Neural cell (in vitro differentiated cells): ENCODE measurements around the gene TYSND1. TPM values are rescaled to one million over a fixed set of nuclear protein-coding genes. Genes with fewer than 3 reads are reported as not detected.

Source experiments
- H2AFZ ChIP-seq: fragments of 200-600, 300-800 bp; sonication (generic), shearing (Covaris generic); 2 replicates; pipeline ENCODE4 v1.6.0; 2014; ENCODE audit warnings: low read depth, mild to moderate bottlenecking, antibody characterized with exemption, low read length, moderate library complexity
- H3F3A ChIP-seq: fragments of 200-600 bp; shearing (Covaris generic); 2 replicates; pipeline ENCODE4 v1.6.1; 2016; ENCODE audit warnings: mild to moderate bottlenecking, moderate library complexity, mixed read lengths, antibody characterized with exemption, low read length; ENCODE audit not compliant: insufficient read depth, poor library complexity, severe bottlenecking
- H3K27ac ChIP-seq: fragments of 200-600, 300-800 bp; sonication (generic), shearing (Covaris generic); 2 replicates; pipeline ENCODE4 v1.5.1; 2014; ENCODE audit warnings: mild to moderate bottlenecking, low read length, moderate library complexity
- H3K27me3 ChIP-seq: fragments of 300-800, 200-600 bp; sonication (generic), shearing (Covaris generic); 2 replicates; pipeline ENCODE4 v1.6.0; 2014; ENCODE audit warnings: mild to moderate bottlenecking, low read depth, low read length, moderate library complexity; ENCODE audit not compliant: insufficient read depth
- H3K36me3 ChIP-seq: fragments of 300-800, 200-600 bp; sonication (generic), shearing (Covaris generic); 2 replicates; pipeline ENCODE4 v1.5.1; 2014; ENCODE audit warnings: mild to moderate bottlenecking, antibody characterized with exemption, low read length, moderate library complexity; ENCODE audit not compliant: insufficient read depth
- H3K4me2 ChIP-seq: fragments of 300-800, 200-600 bp; sonication (generic), shearing (Covaris generic); 2 replicates; pipeline ENCODE4 v1.6.0; 2014; ENCODE audit warnings: mild to moderate bottlenecking, low read length
- H3K4me3 ChIP-seq: fragments of 300-800, 200-600 bp; sonication (generic), shearing (Covaris generic); 2 replicates; pipeline ENCODE4 v1.5.1; 2014; ENCODE audit warnings: mild to moderate bottlenecking, low read length, moderate library complexity
- H3K79me2 ChIP-seq: fragments of 200-600 bp; shearing (Covaris generic); replicated peaks from 2 replicates; pipeline ENCODE4 v1.6.0; 2014; ENCODE audit warnings: mild to moderate bottlenecking, low read length, moderate library complexity; ENCODE audit not compliant: insufficient read depth
- H3K9ac ChIP-seq: fragments of 300-800, 200-600 bp; sonication (generic), shearing (Covaris generic); 2 replicates; pipeline ENCODE4 v1.6.1; 2016; ENCODE audit warnings: mild to moderate bottlenecking, low read length, mixed read lengths
- H3K9me2 ChIP-seq: fragments of 200-600 bp; shearing (Covaris generic); 2 replicates; pipeline ENCODE4 v1.6.1; 2016; ENCODE audit warnings: mild to moderate bottlenecking, low read length, mixed read lengths; ENCODE audit not compliant: insufficient read depth
- H3K9me3 ChIP-seq: fragments of 200-600, 300-800 bp; sonication (generic), shearing (Covaris generic); 2 replicates; pipeline ENCODE4 v1.6.1; 2016; ENCODE audit warnings: mild to moderate bottlenecking, mixed run types, low read length, moderate library complexity, mixed read lengths
- H4K20me1 ChIP-seq: fragments of 200-600 bp; shearing (Covaris generic); 2 replicates; pipeline ENCODE4 v1.6.1; 2016; ENCODE audit warnings: mild to moderate bottlenecking, mixed run types; ENCODE audit not compliant: insufficient read depth
- EP300 ChIP-seq: fragments of 450-650 bp; conservative IDR thresholded peaks from 2 replicates; pipeline ENCODE4 v1.6.1; 2014; ENCODE audit warnings: antibody characterized with exemption, mild to moderate bottlenecking, moderate library complexity; ENCODE audit not compliant: poor library complexity, severe bottlenecking
- EZH2 ChIP-seq: fragments of 200-600, 300-800 bp; shearing (Covaris generic), sonication (generic); IDR thresholded peaks from 2 replicates; pipeline ENCODE4 v1.6.1; 2014; ENCODE audit warnings: antibody characterized with exemption, low read length, borderline replicate concordance, mild to moderate bottlenecking; ENCODE audit not compliant: insufficient read depth, poor library complexity, severe bottlenecking
- MXI1 ChIP-seq: fragments of 450-650 bp; conservative IDR thresholded peaks from 2 replicates; pipeline ENCODE4 v1.6.1; 2014; ENCODE audit warnings: antibody characterized with exemption, mild to moderate bottlenecking; ENCODE audit not compliant: poor library complexity, severe bottlenecking
- POLR2AphosphoS5 ChIP-seq: IDR thresholded peaks from 2 replicates; pipeline ENCODE4 v1.6.1; 2012
- RAD21 ChIP-seq: fragments of 450-650 bp; conservative IDR thresholded peaks from 2 replicates; pipeline ENCODE4 v1.6.1; 2014; ENCODE audit warnings: antibody characterized with exemption, mild to moderate bottlenecking, moderate library complexity
- SMC3 ChIP-seq: fragments of 450-650 bp; conservative IDR thresholded peaks from 2 replicates; pipeline ENCODE4 v1.6.1; 2014; ENCODE audit warnings: antibody characterized with exemption, mild to moderate bottlenecking, moderate library complexity; ENCODE audit not compliant: poor library complexity
- TAF1 ChIP-seq: IDR thresholded peaks from 2 replicates; pipeline ENCODE4 v1.6.1; 2012; ENCODE audit warnings: low read depth
- polyA plus RNA-seq: library from polyadenylated mRNA; depleted of rRNA; stranded (reverse); fragments of >200 nt; gene quantifications from 2 replicates; pipeline ENCODE4 v1.2.3, GENCODE V29; 2014
- TF ChIP-seq, protein P1 (sequence below): fragments of 450-650 bp; IDR thresholded peaks from 2 replicates; pipeline ENCODE4 v1.5.1; 2014; ENCODE audit warnings: antibody characterized with exemption, mild to moderate bottlenecking, moderate library complexity; ENCODE audit not compliant: poor library complexity, severe bottlenecking
- TF ChIP-seq, protein P2 (sequence below): IDR thresholded peaks from 2 replicates; pipeline ENCODE4 v1.6.1; 2012; ENCODE audit warnings: borderline replicate concordance

TYSND1 gene
- polyA plus RNA-seq, 1 donor from 2014 or later, result 10.3 TPM

DNA sequence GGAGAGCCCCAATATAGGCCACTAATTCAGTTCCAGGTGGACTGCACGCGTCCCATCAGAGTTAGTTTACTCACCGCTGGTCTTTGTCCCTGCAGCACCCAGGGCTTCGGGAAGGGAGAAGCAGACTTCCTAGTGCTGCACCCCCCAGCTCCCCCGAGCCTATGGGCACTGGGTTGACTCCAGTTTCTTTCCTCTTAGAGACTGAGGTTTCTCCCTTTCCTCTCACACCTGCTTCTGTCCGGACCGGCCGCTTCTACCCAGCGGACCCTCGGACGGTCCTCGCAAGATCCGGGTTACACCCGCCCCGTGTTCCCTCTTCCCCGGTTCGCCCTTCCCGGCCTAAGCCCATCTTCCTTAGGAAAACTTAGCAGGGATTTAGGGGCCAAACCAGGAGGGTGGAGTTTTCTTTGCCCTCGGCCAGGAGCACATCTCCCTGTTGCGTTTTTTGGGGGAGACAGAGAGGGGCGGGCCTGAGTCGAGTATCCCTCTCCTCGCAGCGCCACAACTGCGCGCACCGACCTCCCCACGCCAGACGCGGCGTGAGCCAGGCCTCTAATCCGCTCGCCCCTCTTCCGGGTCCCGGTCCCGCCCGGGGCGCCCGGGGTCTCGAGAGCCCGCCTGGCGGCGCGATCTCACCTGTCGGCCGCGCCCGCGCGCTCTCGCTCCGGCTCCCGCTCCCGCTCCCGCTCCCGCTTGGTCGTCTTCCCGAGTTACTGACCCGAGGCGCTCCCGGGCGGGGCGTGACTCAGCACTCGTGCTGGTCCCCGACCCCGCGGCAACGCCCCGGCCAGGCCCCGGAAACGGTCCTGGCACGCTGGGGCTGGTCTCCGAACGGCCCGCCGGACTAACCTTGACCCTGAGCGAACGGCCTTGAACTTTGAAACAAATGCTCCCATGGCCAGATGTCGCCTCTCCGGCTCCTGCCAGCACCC lies 14.1 kb downstream of the TYSND1 start, which contains the start of gene AIFM2:
TSS of gene AIFM2 (minus strand) at position 728 of the 932 bp plus-strand sequence. CDS start 8,741 bp downstream, outside the sequence.
- Histone ChIP-seq H3K9me2 (no peaks in the 10 kb centered on the region), H3K36me3 (no peaks in the 10 kb centered on the region), H3K27ac (no peak within 1 kb of the TSS), H3K27me3 (peaks cover 26% of the 10 kb centered on the region), H3K9me3 (no peaks in the 10 kb centered on the region), H4K20me1 (no peaks in the 10 kb centered on the region), H3K79me2 (no peaks in the 10 kb centered on the region), H3F3A (no peaks in the 10 kb centered on the region), H3K4me2 (no peak within 1 kb of the TSS), H3K9ac (peak within 1 kb of the TSS; percentile 12), H2AFZ (no peak within 1 kb of the TSS), H3K4me3 (peak within 1 kb of the TSS; percentile 65)
- TF ChIP-seq EZH2 (no peak), RAD21 (no peak), POLR2AphosphoS5 (no peak), MXI1 (no peak), TAF1 (no peak), SMC3 (no peak), EP300 (no peak)
- TF ChIP-seq, protein P1, sequence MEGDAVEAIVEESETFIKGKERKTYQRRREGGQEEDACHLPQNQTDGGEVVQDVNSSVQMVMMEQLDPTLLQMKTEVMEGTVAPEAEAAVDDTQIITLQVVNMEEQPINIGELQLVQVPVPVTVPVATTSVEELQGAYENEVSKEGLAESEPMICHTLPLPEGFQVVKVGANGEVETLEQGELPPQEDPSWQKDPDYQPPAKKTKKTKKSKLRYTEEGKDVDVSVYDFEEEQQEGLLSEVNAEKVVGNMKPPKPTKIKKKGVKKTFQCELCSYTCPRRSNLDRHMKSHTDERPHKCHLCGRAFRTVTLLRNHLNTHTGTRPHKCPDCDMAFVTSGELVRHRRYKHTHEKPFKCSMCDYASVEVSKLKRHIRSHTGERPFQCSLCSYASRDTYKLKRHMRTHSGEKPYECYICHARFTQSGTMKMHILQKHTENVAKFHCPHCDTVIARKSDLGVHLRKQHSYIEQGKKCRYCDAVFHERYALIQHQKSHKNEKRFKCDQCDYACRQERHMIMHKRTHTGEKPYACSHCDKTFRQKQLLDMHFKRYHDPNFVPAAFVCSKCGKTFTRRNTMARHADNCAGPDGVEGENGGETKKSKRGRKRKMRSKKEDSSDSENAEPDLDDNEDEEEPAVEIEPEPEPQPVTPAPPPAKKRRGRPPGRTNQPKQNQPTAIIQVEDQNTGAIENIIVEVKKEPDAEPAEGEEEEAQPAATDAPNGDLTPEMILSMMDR, result no peak
- TF ChIP-seq, protein P2, sequence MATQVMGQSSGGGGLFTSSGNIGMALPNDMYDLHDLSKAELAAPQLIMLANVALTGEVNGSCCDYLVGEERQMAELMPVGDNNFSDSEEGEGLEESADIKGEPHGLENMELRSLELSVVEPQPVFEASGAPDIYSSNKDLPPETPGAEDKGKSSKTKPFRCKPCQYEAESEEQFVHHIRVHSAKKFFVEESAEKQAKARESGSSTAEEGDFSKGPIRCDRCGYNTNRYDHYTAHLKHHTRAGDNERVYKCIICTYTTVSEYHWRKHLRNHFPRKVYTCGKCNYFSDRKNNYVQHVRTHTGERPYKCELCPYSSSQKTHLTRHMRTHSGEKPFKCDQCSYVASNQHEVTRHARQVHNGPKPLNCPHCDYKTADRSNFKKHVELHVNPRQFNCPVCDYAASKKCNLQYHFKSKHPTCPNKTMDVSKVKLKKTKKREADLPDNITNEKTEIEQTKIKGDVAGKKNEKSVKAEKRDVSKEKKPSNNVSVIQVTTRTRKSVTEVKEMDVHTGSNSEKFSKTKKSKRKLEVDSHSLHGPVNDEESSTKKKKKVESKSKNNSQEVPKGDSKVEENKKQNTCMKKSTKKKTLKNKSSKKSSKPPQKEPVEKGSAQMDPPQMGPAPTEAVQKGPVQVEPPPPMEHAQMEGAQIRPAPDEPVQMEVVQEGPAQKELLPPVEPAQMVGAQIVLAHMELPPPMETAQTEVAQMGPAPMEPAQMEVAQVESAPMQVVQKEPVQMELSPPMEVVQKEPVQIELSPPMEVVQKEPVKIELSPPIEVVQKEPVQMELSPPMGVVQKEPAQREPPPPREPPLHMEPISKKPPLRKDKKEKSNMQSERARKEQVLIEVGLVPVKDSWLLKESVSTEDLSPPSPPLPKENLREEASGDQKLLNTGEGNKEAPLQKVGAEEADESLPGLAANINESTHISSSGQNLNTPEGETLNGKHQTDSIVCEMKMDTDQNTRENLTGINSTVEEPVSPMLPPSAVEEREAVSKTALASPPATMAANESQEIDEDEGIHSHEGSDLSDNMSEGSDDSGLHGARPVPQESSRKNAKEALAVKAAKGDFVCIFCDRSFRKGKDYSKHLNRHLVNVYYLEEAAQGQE, result no peak

GRCh38 chr10:70131560-70131937 lies 15.0 kb downstream of the TYSND1 start:
- H4K20me1 ChIP-seq, result no peaks in the 10 kb centered on the region
- no peaks in the 10 kb centered on the region for H3K79me2 ChIP-seq
- H3K27ac ChIP-seq, result no peak overlapping the region
- no peaks in the 10 kb centered on the region for H3F3A ChIP-seq
- H3K9me2 ChIP-seq, result no peaks in the 10 kb centered on the region
- TF ChIP-seq RAD21, result no peak
- TF ChIP-seq, protein P2, result no peak
- TF ChIP-seq, protein P1, result no peak
- no peak for TF ChIP-seq POLR2AphosphoS5
- TF ChIP-seq EZH2, result no peak
- no peak for TF ChIP-seq TAF1
- TF ChIP-seq EP300, result no peak
- no peak for TF ChIP-seq SMC3
- no peak overlapping the region for H2AFZ ChIP-seq
- peaks cover 26% of the 10 kb centered on the region for H3K27me3 ChIP-seq
- no peaks in the 10 kb centered on the region for H3K36me3 ChIP-seq
- H3K9ac ChIP-seq, result no peak overlapping the region
- H3K4me3 ChIP-seq, result no peak overlapping the region
- H3K9me3 ChIP-seq, result no peaks in the 10 kb centered on the region
- no peak overlapping the region for H3K4me2 ChIP-seq
